Uterus (tissue), 4 donors: ENCODE measurements around the gene SDHAF2. TPM values are rescaled to one million over a fixed set of nuclear protein-coding genes. Genes with fewer than 3 reads are reported as not detected.
A peak's percentile ranks its signal among the peaks of the same experiment; 100 is the strongest.

Experiments
- DNase-seq, 2 donors: peaks; one replicate each; pipeline ENCODE4 v3.0.0-alpha.2; 2019 to 2020
- H3K27ac ChIP-seq, 2 donors: fragments of 200-600 bp; sonication (generic); 1 replicate in 1 of 2; 2 replicates in 1 of 2; pipeline ENCODE4 v1.5.1; 2016 to 2018
- H3K27me3 ChIP-seq, 2 donors: fragments of 200-600 bp; sonication (generic); one replicate each; pipeline ENCODE4 v1.5.1; 2018 to 2019; ENCODE audit warnings: control low read depth in 1 of 2
- H3K36me3 ChIP-seq, 2 donors: fragments of 200-600 bp; sonication (generic); one replicate each; pipeline ENCODE4 v1.5.1; 2019; ENCODE audit warnings: control low read depth in 1 of 2
- H3K4me1 ChIP-seq, 2 donors: fragments of 200-600 bp; sonication (generic); one replicate each; pipeline ENCODE4 v1.5.1; 2018 to 2019; ENCODE audit warnings: control low read depth in 1 of 2
- H3K4me3 ChIP-seq, 2 donors: fragments of 200-600 bp; sonication (generic); 1 replicate in 1 of 2; 2 replicates in 1 of 2; pipeline ENCODE4 v1.5.1; 2018 to 2019; ENCODE audit warnings: mild to moderate bottlenecking in 1 of 2
- H3K9me3 ChIP-seq, 2 donors: fragments of 200-600 bp; sonication (generic); one replicate each; pipeline ENCODE4 v1.5.1; 2019; ENCODE audit warnings: control low read depth in 1 of 2
- CTCF ChIP-seq, 4 experiments: fragments of 200-600 bp in 2 of 4; fragments of 450-650 bp in 2 of 4; sonication (generic) in 2 of 4; IDR thresholded peaks; one replicate each; pipeline ENCODE4 v1.5.1; 2016 to 2019; ENCODE audit warnings: antibody characterized with exemption in 4 of 4, mild to moderate bottlenecking in 2 of 4, moderate library complexity in 1 of 4
- POLR2A ChIP-seq, 2 donors: fragments of 450-650 bp; IDR thresholded peaks; one replicate each; pipeline ENCODE4 v1.6.1; 2016; ENCODE audit warnings: antibody characterized with exemption in 2 of 2, mild to moderate bottlenecking in 1 of 2, moderate library complexity in 1 of 2
- intact Hi-C: fragments of 100-400 bp; cut with DNase I; formaldehyde crosslinking; loops from one replicate; pipeline ENCODE4 v1.15.1; 2023; ENCODE audit warnings: low total_unique reads
- total RNA-seq, 4 donors: library from RNA; depleted of rRNA in 3 of 4; stranded (reverse); fragments of >200 nt in 3 of 4; gene quantifications; one replicate each; pipeline versions ENCODE4 v1.1.0 to v1.2.4, GENCODE V29; 2014 to 2023
- donor health status: DM: yes; HTN: yes; CAD: no.

SDHAF2 gene
- total RNA-seq, 4 donors from 2014 or later, result 2.8 to 43.9 (median 16.1) TPM

- H3K27me3 ChIP-seq, result no peaks in the 10 kb centered on the region
- TF ChIP-seq POLR2A (IDR thresholded peaks at IDR 0.05) (no peak), CTCF (IDR thresholded peaks at IDR 0.05) (no peak)
- peak overlapping the region; percentile 62 to 76 for H3K27ac ChIP-seq
- peaks cover 0 to 7% of the 10 kb centered on the region in 2 donors for H3K4me1 ChIP-seq
- H3K9me3 ChIP-seq, result no peaks in the 10 kb centered on the region
- intact Hi-C loops, result no loop called here
- no peak for DNase-seq
- H3K4me3 ChIP-seq, result peak overlapping the region; percentile 46 to 48
- H3K36me3 ChIP-seq, result no peaks in the 10 kb centered on the region
These were observed 36.8 kb upstream of the SDHAF2 start for GRCh38 chr11:61392981-61393595.

GRCh38 chr11:61401173-61401572 is 28.8 kb upstream of the SDHAF2 start:
- no peaks in the 10 kb centered on the region for H3K27me3 ChIP-seq
- no peak overlapping the region for H3K4me3 ChIP-seq
- H3K9me3 ChIP-seq, result no peaks in the 10 kb centered on the region
- no peaks in the 10 kb centered on the region for H3K4me1 ChIP-seq
- intact Hi-C loops, result no loop called here
- TF ChIP-seq POLR2A (IDR thresholded peaks at IDR 0.05) (no peak), CTCF (IDR thresholded peaks at IDR 0.05) (no peak)
- no peaks in the 10 kb centered on the region for H3K36me3 ChIP-seq
- no peak for DNase-seq
- no peak overlapping the region for H3K27ac ChIP-seq

- no peaks in the 10 kb centered on the region for H3K4me1 ChIP-seq
- no peak overlapping the region for H3K27ac ChIP-seq
- H3K27me3 ChIP-seq, result no peaks in the 10 kb centered on the region
- no peak overlapping the region for H3K4me3 ChIP-seq
- H3K9me3 ChIP-seq, result no peaks in the 10 kb centered on the region
- TF ChIP-seq CTCF (IDR thresholded peaks at IDR 0.05) (no peak), POLR2A (IDR thresholded peaks at IDR 0.05) (no peak)
- intact Hi-C loops, result no loop called here
- H3K36me3 ChIP-seq, result no peaks in the 10 kb centered on the region
- DNase-seq, result no peak
These were observed 28.4 kb upstream of the SDHAF2 start for GRCh38 chr11:61401573-61401972.

- no peak overlapping the region for H3K4me3 ChIP-seq
- H3K27me3 ChIP-seq, result no peaks in the 10 kb centered on the region
- H3K36me3 ChIP-seq, result no peaks in the 10 kb centered on the region
- H3K27ac ChIP-seq, result no peak overlapping the region
- no peaks in the 10 kb centered on the region for H3K4me1 ChIP-seq
- no peaks in the 10 kb centered on the region for H3K9me3 ChIP-seq
- intact Hi-C loops, result no loop called here
- no peak for DNase-seq
- TF ChIP-seq POLR2A (IDR thresholded peaks at IDR 0.05), result no peak
- no peak for TF ChIP-seq CTCF (IDR thresholded peaks at IDR 0.05)
These were observed 26.3 kb upstream of the SDHAF2 start for GRCh38 chr11:61403658-61404057.

GRCh38 chr11:61404103-61404502 is 25.8 kb upstream of the SDHAF2 start:
- intact Hi-C loops, result no loop called here
- no peaks in the 10 kb centered on the region for H3K27me3 ChIP-seq
- TF ChIP-seq CTCF (IDR thresholded peaks at IDR 0.05) (no peak), POLR2A (IDR thresholded peaks at IDR 0.05) (no peak)
- no peak for DNase-seq
- H3K36me3 ChIP-seq, result no peaks in the 10 kb centered on the region
- no peak overlapping the region for H3K4me3 ChIP-seq
- no peaks in the 10 kb centered on the region for H3K4me1 ChIP-seq
- no peak overlapping the region for H3K27ac ChIP-seq
- no peaks in the 10 kb centered on the region for H3K9me3 ChIP-seq
